Inferior parietal cortex (tissue), 1 donor: Measurements from ENCODE around the gene NRDC.
"Not testable (repeated sequence)": the region's sequence is repeated elsewhere in the genome, so short reads cannot be mapped to it uniquely, and the experiment has no call there.

Source experiments
- DNase-seq: peaks from one replicate; pipeline ENCODE4 v3.0.0-alpha.2; 2016; ENCODE audit errors: extremely low spot score

NRDC gene

GRCh38 chr1:51897699-51898031 lies 19.1 kb upstream of the NRDC start:
- no peak for DNase-seq

GRCh38 chr1:51894748-51895147 lies 16.2 kb upstream of the NRDC start:
- DNase-seq, result not testable (repeated sequence)

GRCh38 chr1:51878308-51878615 lies 265 bp downstream of the NRDC start:
- no peak for DNase-seq

DNA sequence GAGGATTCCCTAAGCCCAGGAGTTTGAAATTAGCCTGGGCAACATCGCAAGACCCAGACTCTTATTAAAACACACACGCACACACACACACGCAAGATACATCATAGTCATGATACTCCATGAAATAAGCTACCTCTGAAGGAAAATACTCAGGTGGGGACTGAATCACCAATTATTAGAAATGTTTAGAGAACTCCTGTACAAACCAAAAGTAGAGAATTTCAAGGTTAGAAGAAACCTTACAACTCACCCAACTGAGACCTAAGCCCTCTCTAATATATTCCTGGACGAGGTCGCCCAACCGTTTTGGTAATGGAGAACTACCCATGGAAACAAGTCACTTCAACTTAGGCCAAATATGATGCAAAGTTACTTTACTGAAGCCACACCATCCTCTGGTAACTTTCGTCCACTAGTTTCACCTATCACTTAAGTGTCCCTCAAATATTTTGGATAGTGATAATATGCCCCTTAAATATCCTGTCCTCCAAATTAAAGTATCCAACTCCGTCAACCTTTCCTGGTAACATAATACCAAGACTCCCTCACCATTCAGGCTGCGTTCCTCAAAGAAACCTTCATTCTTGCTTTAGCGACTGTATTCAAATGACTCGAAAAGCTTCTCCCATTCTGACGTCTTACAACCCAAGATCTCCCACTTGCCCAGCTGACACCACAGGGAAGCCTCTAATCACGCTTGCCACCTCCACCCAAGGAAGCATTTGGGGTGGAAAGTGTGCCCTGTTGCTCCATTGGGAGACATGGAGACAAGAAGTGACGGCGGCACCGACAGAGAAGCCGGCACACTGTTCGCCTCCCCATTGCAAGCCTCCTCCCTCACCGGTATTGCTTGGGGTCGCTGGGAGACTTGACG lies 856 bp downstream of the NRDC start:
- peak; percentile 19 for DNase-seq

GRCh38 chr1:51875836-51876235 lies 2.7 kb downstream of the NRDC start:
- no peak for DNase-seq

GRCh38 chr1:51875291-51875772 lies 3.2 kb downstream of the NRDC start:
- DNase-seq, result no peak

GRCh38 chr1:51873270-51873669 lies 5.3 kb downstream of the NRDC start:
- DNase-seq, result not testable (repeated sequence)

- no peak for DNase-seq
Observed at GRCh38 chr1:51871351-51871975, 7.1 kb downstream of the NRDC start.

DNA sequence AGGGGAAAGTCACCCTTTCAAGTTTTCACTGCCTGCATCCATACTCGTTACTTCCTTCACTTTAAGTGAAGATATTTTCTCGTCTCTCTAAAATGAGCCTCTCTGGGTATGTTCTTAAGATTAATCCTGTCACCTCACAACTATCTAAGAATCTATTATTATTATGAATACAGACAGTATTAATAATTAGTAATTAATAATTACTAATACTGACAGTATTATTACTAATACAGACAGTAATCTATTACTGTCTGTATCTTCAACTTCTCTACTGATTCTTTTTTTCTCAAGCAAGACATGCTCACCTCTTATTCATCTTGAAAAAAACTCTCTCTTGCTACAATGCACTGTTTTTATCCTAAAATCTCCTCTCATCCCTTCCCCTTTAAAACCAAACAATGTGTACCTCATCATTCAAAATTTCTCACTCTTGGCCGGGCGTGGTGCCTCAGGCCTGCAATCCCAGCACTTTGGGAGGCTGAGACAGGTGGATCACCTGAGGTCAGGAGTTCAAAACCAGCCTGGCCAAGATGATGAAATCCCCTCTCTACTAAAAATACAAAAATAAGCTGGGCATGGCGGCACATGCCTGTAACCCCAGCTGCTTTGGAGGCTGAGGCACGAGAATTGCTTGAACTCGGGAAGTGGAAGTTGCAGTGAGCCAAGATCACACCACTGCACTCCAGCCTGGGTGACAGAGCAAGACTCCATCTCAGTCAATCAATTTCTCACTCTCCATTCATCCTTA lies 7.8 kb downstream of the NRDC start:
- no peak for DNase-seq

DNA sequence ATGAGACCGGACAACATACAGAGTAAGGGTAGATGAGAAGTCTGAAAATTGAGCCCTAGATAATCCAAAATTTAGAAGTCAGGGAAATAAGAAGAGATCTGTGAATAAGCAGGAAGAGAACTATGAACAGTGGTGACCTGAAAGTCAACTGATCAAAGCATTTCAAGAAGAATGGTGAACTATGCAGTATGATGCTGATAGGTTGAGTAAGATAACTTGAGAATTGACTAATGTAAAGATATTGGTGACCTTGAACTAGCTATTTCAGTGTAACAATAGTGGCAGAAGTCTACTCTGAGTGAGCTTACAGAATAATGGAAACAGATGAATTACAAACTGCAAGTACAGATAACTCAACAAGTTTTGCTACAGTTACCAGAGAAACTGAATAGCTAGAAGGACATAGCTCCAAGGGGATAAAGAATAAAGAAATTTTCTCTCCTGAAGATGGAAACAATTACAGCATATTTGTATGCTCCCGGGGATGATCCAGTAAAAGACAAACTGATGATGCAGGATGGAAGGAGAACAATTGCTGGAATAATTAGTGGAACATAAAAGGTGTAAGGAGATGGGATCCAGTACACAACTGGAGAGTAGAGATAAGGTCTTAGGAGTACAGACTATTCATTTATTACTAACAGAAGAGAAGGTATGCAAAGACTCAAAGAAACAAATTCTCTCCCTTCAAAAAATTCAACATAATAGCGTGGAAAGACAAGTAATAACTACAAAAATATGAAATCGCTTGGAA lies 10.9 kb downstream of the NRDC start:
- no peak for DNase-seq

- no peak for DNase-seq
Observed at GRCh38 chr1:51863384-51863783, 15.1 kb downstream of the NRDC start.

- no peak for DNase-seq
Observed at GRCh38 chr1:51861669-51862068, 16.9 kb downstream of the NRDC start.

DNA sequence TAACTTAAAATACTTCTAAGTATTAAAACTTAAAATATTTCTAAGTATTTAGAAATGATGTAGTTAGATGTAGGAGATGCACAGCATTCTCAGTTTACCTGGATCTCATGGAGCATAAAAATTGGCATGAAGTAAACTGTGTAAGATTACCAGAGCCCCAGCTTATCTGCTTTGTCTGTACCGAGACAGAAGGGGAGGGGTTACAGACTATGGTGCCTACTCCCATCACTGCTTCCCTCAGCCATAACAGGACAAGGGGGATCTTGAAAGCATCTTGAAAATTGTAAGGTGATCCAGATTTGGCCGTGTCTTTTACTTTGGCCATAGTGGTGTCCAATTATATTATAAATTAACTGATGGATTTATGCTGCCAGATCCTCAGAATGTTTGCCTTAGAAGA lies 18.8 kb downstream of the NRDC start:
- no peak for DNase-seq

GRCh38 chr1:51859333-51859732 lies 19.2 kb downstream of the NRDC start:
- DNase-seq, result no peak

- DNase-seq, result no peak
Observed at GRCh38 chr1:51858892-51859291, 19.6 kb downstream of the NRDC start.

GRCh38 chr1:51856745-51857144 lies 21.8 kb downstream of the NRDC start:
- no peak for DNase-seq

DNA sequence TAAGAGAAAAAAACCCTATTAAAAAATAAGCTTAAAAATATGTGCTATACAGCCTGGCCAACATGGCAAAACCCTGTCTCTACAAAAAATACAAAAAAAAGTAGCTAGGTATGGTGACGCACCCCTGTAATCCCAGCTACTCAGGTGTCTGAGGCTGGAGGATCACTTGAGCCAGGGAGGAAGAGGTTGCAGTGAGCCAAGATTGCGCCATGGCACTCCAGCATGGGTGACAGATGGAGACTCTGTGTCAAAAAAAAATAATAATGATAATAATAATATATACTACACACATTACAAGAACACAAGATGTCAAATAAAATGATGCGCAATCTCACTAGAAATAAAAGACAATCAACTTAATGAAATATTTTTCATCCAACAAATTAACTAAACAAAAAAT lies 22.9 kb downstream of the NRDC start:
- DNase-seq, result no peak

DNA sequence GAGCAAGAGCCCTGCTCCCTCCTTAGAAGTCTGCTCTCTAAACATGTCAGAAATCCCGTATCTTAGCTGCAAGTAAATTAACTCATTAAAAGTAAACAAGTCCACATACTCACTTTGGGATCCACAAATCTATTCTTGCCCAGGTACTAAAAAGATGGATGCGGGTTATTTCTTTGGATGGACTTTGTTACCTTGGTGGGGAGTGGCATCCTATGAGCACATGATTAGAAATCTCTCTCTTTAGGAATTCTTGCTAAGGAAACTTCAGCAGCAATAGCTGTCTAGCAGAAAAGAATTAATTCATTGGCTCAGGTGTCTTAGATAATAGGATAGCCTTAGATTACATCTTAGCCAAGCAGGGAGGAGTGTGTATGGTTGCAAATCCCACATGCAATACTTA lies 25.2 kb downstream of the NRDC start:
- DNase-seq, result no peak

- DNase-seq, result no peak
Observed at GRCh38 chr1:51851882-51852396, 26.6 kb downstream of the NRDC start.

DNA sequence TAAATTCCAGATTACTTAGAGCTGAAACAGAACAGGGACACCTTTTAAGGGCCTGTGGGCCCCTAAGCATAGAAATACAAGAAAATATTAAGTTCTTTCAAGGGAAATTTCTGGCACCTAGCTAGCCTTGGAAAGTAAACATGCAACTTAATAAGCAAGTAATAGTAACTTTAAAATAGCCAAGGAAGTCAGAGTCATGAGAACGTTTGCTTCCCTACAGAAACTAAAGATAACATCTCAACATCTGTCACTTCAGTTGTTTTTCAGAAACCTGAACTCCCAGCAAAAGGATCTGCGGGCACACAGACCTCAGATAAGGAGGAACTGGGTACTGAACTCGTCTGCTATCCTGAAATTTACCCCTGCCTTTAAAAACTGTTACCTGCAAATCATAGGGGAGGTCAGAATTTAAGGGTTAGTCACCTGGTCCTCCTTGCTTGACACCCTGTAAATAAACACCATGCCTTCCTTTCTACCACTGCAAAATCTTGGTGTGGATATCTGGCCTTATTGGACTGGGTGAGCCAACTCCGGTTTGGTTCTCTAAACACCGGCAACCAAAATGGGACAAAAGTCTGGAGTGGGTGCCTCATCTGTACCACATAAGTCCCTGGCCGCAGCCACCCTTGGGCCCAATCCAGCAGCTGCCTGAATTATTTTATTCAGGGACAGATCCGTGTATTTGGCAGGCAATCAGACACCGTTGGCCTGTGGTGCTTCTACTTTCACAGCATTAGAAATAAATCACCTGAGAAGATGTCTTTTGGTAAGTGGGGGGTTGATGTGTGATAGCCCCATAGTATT lies 27.9 kb downstream of the NRDC start:
- DNase-seq, result peak; percentile 17
